GM12878 (cell line): Measurements from ENCODE around the gene COL28A1. TPM values are rescaled to one million over a fixed set of nuclear protein-coding genes. Genes with fewer than 3 reads are reported as not detected.

Experiments
- ATAC-seq: fragments of 200-7000 bp; cut with Tn5 transposase; 3 replicates; pipeline ENCODE4 v1.9.1; 2020; ENCODE audit warnings: mild to moderate bottlenecking, moderate library complexity
- BruUV-seq: library from RNA; stranded (reverse); fragments of 400-500 nt; replicated peaks from 2 replicates; lab custom pipeline; 2021; lab: Mats Ljungman, UMichigan
- CTCF ChIA-PET: fragments of 300-600 bp; sonication (Branson Sonifier 250); formaldehyde crosslinking; extraction: SDS; loops from one replicate; lab custom pipeline; 2021; ENCODE audit warnings: inconsistent platforms; lab: Yijun Ruan, JAX
- POLR2A ChIA-PET: fragments of 350-600 bp; formaldehyde crosslinking; extraction: SDS; loops from one replicate; lab custom pipeline; 2021; ENCODE audit warnings: inconsistent platforms; lab: Charles Lee
- RAD21 ChIA-PET: fragments of 300-600 bp; sonication (Branson Sonifier 250); formaldehyde crosslinking; loops from one replicate; lab custom pipeline; 2023; ENCODE audit warnings: antibody characterized with exemption; ENCODE audit not compliant: unreplicated experiment; lab: Charles Lee
- SMC1A ChIA-PET: fragments of 300-600 bp; sonication (Branson Sonifier 250); formaldehyde crosslinking; loops from one replicate; lab custom pipeline; 2023; ENCODE audit not compliant: unreplicated experiment, uncharacterized antibody; lab: Charles Lee
- DNase-seq: peaks from one replicate; pipeline ENCODE4 v3.0.0-alpha.2; 2011; ENCODE audit warnings: low read depth, low spot score
- FAIRE-seq: peaks from 3 replicates; lab custom pipeline; 2011; peaks lifted over from hg19 to GRCh38; lab: Jason Lieb, UNC
- H2AFZ ChIP-seq: 2 replicates; pipeline ENCODE4 v1.6.0; 2011; ENCODE audit warnings: low read depth, low read length, control low read depth; ENCODE audit not compliant: control insufficient read depth
- H3K27ac ChIP-seq: 2 replicates; pipeline ENCODE4 v1.5.1; 2011; ENCODE audit warnings: control low read depth; ENCODE audit not compliant: control insufficient read depth, insufficient read depth
- H3K27me3 ChIP-seq, 2 experiments: replicated peaks in 1 of 2; 2 replicates each; pipeline versions ENCODE4 v1.6.0 to v1.6.1; 2011; ENCODE audit warnings: low read length in 1 of 2; ENCODE audit not compliant: control insufficient read depth in 2 of 2, insufficient read depth in 2 of 2
- H3K36me3 ChIP-seq, 2 experiments: 2 replicates each; pipeline ENCODE4 v1.5.1; 2011; ENCODE audit warnings: low read length in 1 of 2; ENCODE audit not compliant: control insufficient read depth in 2 of 2, insufficient read depth in 2 of 2
- H3K4me1 ChIP-seq: 2 replicates; pipeline ENCODE4 v1.6.1; 2011; ENCODE audit warnings: mild to moderate bottlenecking, low read length, moderate library complexity, mixed read lengths; ENCODE audit not compliant: control insufficient read depth, insufficient read depth
- H3K4me2 ChIP-seq: 2 replicates; pipeline ENCODE4 v1.6.0; 2011; ENCODE audit warnings: control low read depth; ENCODE audit not compliant: control insufficient read depth, insufficient read depth
- H3K4me3 ChIP-seq: fragments of 200-600 bp; sonication (generic); 2 replicates; pipeline ENCODE4 v1.5.1; 2016
- H3K79me2 ChIP-seq: 2 replicates; pipeline ENCODE4 v1.6.0; 2011; ENCODE audit warnings: low read length; ENCODE audit not compliant: control insufficient read depth, insufficient read depth
- H3K9ac ChIP-seq: 2 replicates; pipeline ENCODE4 v1.8.0; 2011; ENCODE audit warnings: low read length, control low read depth, mixed read lengths; ENCODE audit not compliant: control insufficient read depth, insufficient read depth
- H3K9me3 ChIP-seq: replicated peaks from 3 replicates; pipeline ENCODE4 v1.5.1; 2011; ENCODE audit warnings: mild to moderate bottlenecking, low read length; ENCODE audit not compliant: control insufficient read depth, insufficient read depth
- H4K20me1 ChIP-seq: 2 replicates; pipeline ENCODE4 v1.6.0; 2011; ENCODE audit not compliant: control insufficient read depth, insufficient read depth
- CEBPB ChIP-seq, 2 experiments: fragments of 150-350 bp in 1 of 2; IDR thresholded peaks; 2 replicates each; pipeline ENCODE4 v1.6.1; 2012 to 2014; ENCODE audit warnings: low read depth in 2 of 2, low read length in 2 of 2, borderline replicate concordance in 1 of 2, inconsistent platforms in 1 of 2
- CHD1 ChIP-seq: IDR thresholded peaks from 2 replicates; pipeline ENCODE4 v1.6.1; 2012; ENCODE audit warnings: low read depth, low read length, improper control_type of control experiment
- CTCF ChIP-seq, 3 experiments: IDR thresholded peaks in 2 of 3; conservative IDR thresholded peaks in 1 of 3; 2 replicates each; pipeline ENCODE4 v1.5.1; 2011; ENCODE audit warnings: low read depth in 3 of 3, low read length in 3 of 3, mild to moderate bottlenecking in 3 of 3, control low read depth in 2 of 3, moderate library complexity in 2 of 3, inconsistent platforms in 1 of 3, mixed read lengths in 1 of 3; ENCODE audit not compliant: control insufficient read depth in 2 of 3, insufficient read depth in 1 of 3; ENCODE audit errors: extremely low read depth in 1 of 3
- E4F1 ChIP-seq: fragments of 450-650 bp; IDR thresholded peaks from 2 replicates; pipeline ENCODE4 v1.6.1; 2018; ENCODE audit warnings: borderline replicate concordance, mild to moderate bottlenecking; ENCODE audit not compliant: partially characterized antibody
- FOXM1 ChIP-seq: IDR thresholded peaks from 2 replicates; pipeline ENCODE4 v1.6.1; 2012; ENCODE audit warnings: low read depth, mild to moderate bottlenecking, inconsistent platforms, low read length, moderate library complexity
- KDM1A ChIP-seq: fragments of 200-600 bp; sonication (generic); IDR thresholded peaks from 2 replicates; pipeline ENCODE4 v1.6.1; 2016; ENCODE audit warnings: borderline replicate concordance
- MAX ChIP-seq: IDR thresholded peaks from 2 replicates; pipeline ENCODE4 v1.6.1; 2012; ENCODE audit warnings: low read depth, low read length, improper control_type of control experiment
- MEF2A ChIP-seq: IDR thresholded peaks from 2 replicates; pipeline ENCODE4 v1.6.1; 2011; ENCODE audit warnings: low read depth, mild to moderate bottlenecking, low read length, moderate library complexity; ENCODE audit not compliant: insufficient read depth
- MXI1 ChIP-seq: fragments of 150-350 bp; IDR thresholded peaks from 2 replicates; pipeline ENCODE4 v1.6.1; 2011; ENCODE audit warnings: low read depth, mild to moderate bottlenecking, inconsistent platforms, low read length, improper control_type of control experiment
- SPI1 ChIP-seq: IDR thresholded peaks from 2 replicates; pipeline ENCODE4 v1.6.1; 2011; ENCODE audit warnings: low read depth, mild to moderate bottlenecking, low read length, moderate library complexity, borderline replicate concordance; ENCODE audit not compliant: insufficient read depth
- WGBS: methylation state at CpG from one replicate; pipeline ENCODE4 v1.1.6; 2016; ENCODE audit warnings: low lambda C conversion rate; ENCODE audit not compliant: insufficient replicate concordance, insufficient coverage; ENCODE audit errors: missing lambda C conversion rate; 5-methylcytosine and 5-hydroxymethylcytosine counted together
- in situ Hi-C: fragments of 300-500 bp; cut with MboI; formaldehyde crosslinking; loops from 9 replicates; pipeline ENCODE4 v1.14.3; 2018; ENCODE audit warnings: mixed read lengths
- intact Hi-C: fragments of 100-400 bp; cut with micrococcal nuclease; formaldehyde crosslinking; loops from one replicate; pipeline ENCODE4 v1.14.2; 2022; ENCODE audit not compliant: unreplicated experiment
- polyA plus RNA-seq, 11 experiments: library from polyadenylated mRNA; depleted of rRNA in 4 of 11; unstranded in 6 of 11; stranded (reverse) in 5 of 11; fragments of >200 nt; fragmentation: Nextera tagmentation in 4 of 11; fragmentation: Illumina TruSeq in 1 of 11; extraction: Ambion mirVana in 4 of 11; extraction: Trizol in 1 of 11; gene quantifications; 1 replicate in 1 of 11; 2 replicates in 10 of 11; pipeline versions ENCODE4 v1.2.1 to v1.2.3, GENCODE V29; 2011 to 2016; ENCODE audit warnings: inconsistent platforms in 2 of 11, missing spikeins in 2 of 11, low read depth in 1 of 11
- total RNA-seq, 4 experiments: library from RNA; depleted of rRNA in 3 of 4; stranded (reverse); fragments of >200 nt in 3 of 4; fragmentation: Illumina TruSeq in 1 of 4; extraction: Trizol in 1 of 4; gene quantifications; 2 replicates each; pipeline versions ENCODE4 v1.2.1 to v1.2.3, GENCODE V29; 2013 to 2021

Gene COL28A1
- total and polyA plus RNA-seq, 10 of the 15 experiments (the other 5 are each of a cell fraction or from before 2014, with no cell fraction given) = 0.05 to 0.22 TPM; not detected in 8

- ChIA-PET SMC1A (no interaction called here), RAD21 (no interaction called here), CTCF (no interaction called here), POLR2A (no interaction called here)
- in situ Hi-C loops = no loop called here
- H3K27me3 ChIP-seq = no peaks in the 10 kb centered on the region
- H3K79me2 ChIP-seq = no peaks in the 10 kb centered on the region
- no peak overlapping the region for H3K27ac ChIP-seq
- ATAC-seq (no peak), DNase-seq (no peak), FAIRE-seq (no peak)
- BruUV-seq = no TSS peak
- H3K4me2 ChIP-seq = no peak overlapping the region
- H3K4me1 ChIP-seq = no peaks in the 10 kb centered on the region
- no peak for TF ChIP-seq CHD1
- H3K9me3 ChIP-seq = no peaks in the 10 kb centered on the region; the same call in 2 of the 3 replicates
- H4K20me1 ChIP-seq = no peaks in the 10 kb centered on the region
- H3K9ac ChIP-seq = no peak overlapping the region
- H3K36me3 ChIP-seq = no peaks in the 10 kb centered on the region
- intact Hi-C loops = no loop called here
- H2AFZ ChIP-seq = no peak overlapping the region
- WGBS = 63% methylated on average over 2 of the region's 2 CpGs
- H3K4me3 ChIP-seq = no peak overlapping the region
Measured at GRCh38 chr7:7552199-7552598, 16.5 kb upstream of the COL28A1 start.

GRCh38 chr7:7550663-7551062 lies 15.0 kb upstream of the COL28A1 start:
- no TSS peak for BruUV-seq
- 63% methylated on average over 3 of the region's 3 CpGs for WGBS
- CTCF ChIA-PET = interaction anchor here (0.7 to 1.3 kb wide), 4 partner anchors 9 to 745 kb away, joined by 3 to 5 read pairs (median 4); partner anchors contain the start of gene C1GALT1

More at GRCh38 chr7:7550663-7551062, 15.0 kb upstream of the COL28A1 start:
- RAD21 ChIA-PET = no interaction called here
- no peak for ATAC-seq
- H3K79me2 ChIP-seq = no peaks in the 10 kb centered on the region
- H3K4me3 ChIP-seq = no peak overlapping the region
- SMC1A ChIA-PET = interaction anchor here (0.8 to 1.4 kb wide), 8 partner anchors 10 to 745 kb away, joined by 3 to 5 read pairs (median 4); partner anchors contain the start of gene MIOS
- FAIRE-seq = no peak
- H3K4me1 ChIP-seq = no peaks in the 10 kb centered on the region
- no peak overlapping the region for H2AFZ ChIP-seq
- no peak for DNase-seq
- no peaks in the 10 kb centered on the region for H3K36me3 ChIP-seq
- no peak overlapping the region for H3K9ac ChIP-seq
- in situ Hi-C loops = no loop called here
- TF ChIP-seq FOXM1 (no peak), MXI1 (no peak), KDM1A (no peak), MAX (no peak), MEF2A (no peak), E4F1 (no peak), CTCF (IDR thresholded peaks at IDR 0.05 in 2 of 3, conservative IDR thresholded peaks at IDR 0.05 in 1 of 3; ENCODE audit: control insufficient read depth in 2 of 3, extremely low read depth in 1 of 3, insufficient read depth in 1 of 3, low read depth in 3 of 3, low read length in 3 of 3) (no peak), CEBPB (IDR thresholded peaks at IDR 0.05; ENCODE audit: borderline replicate concordance in 1 of 2, low read depth in 2 of 2, low read length in 2 of 2) (no peak), SPI1 (no peak)
- no peaks in the 10 kb centered on the region for H3K9me3 ChIP-seq
- H4K20me1 ChIP-seq = no peaks in the 10 kb centered on the region
- no peak overlapping the region for H3K4me2 ChIP-seq
- H3K27me3 ChIP-seq = no peaks in the 10 kb centered on the region
- POLR2A ChIA-PET = no interaction called here
- H3K27ac ChIP-seq = no peak overlapping the region
- intact Hi-C loops = no loop called here
